Measurements from ENCODE around the gene SPRR4. TPM values are rescaled to one million over a fixed set of nuclear protein-coding genes. Genes with fewer than 3 reads are reported as not detected.

Gene SPRR4
- total RNA-seq, 1 donor from 2014 or later = not detected

DNA sequence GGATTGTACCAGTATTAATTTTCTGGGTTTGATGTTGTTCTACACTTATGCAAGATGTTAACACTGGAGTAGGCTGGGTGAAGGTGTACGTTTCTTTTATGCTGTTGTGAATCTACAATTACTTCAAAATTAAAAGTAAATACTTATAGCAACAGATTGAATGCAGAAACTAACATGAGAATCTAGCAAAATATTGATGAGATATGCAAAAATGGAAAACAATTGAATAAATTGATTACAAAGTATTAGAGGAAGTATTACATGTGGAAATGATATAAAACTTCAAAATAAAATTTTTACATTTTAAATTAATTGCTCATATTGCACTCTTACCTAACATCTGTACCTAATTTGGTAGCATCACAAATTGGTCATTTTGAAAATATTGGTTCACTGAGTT, 25.4 kb downstream of the SPRR4 start:
- no peaks in the 10 kb centered on the region for H3K36me3 Mint-ChIP-seq (ENCODE audit: unreplicated experiment)

GRCh38 chr1:152996633-152997400, 26.4 kb downstream of the SPRR4 start:
- Mint-ChIP-seq H3K27ac (ENCODE audit: unreplicated experiment) (no peak overlapping the region), H3K4me3 (ENCODE audit: unreplicated experiment) (no peak overlapping the region), H3K36me3 (ENCODE audit: unreplicated experiment) (no peaks in the 10 kb centered on the region), H3K27me3 (ENCODE audit: unreplicated experiment) (no peaks in the 10 kb centered on the region), H3K4me1 (ENCODE audit: low read depth, unreplicated experiment) (no peaks in the 10 kb centered on the region), H3K9me3 (ENCODE audit: unreplicated experiment) (no peaks in the 10 kb centered on the region)
- no peak for DNase-seq
- TF ChIP-seq, protein P1, sequence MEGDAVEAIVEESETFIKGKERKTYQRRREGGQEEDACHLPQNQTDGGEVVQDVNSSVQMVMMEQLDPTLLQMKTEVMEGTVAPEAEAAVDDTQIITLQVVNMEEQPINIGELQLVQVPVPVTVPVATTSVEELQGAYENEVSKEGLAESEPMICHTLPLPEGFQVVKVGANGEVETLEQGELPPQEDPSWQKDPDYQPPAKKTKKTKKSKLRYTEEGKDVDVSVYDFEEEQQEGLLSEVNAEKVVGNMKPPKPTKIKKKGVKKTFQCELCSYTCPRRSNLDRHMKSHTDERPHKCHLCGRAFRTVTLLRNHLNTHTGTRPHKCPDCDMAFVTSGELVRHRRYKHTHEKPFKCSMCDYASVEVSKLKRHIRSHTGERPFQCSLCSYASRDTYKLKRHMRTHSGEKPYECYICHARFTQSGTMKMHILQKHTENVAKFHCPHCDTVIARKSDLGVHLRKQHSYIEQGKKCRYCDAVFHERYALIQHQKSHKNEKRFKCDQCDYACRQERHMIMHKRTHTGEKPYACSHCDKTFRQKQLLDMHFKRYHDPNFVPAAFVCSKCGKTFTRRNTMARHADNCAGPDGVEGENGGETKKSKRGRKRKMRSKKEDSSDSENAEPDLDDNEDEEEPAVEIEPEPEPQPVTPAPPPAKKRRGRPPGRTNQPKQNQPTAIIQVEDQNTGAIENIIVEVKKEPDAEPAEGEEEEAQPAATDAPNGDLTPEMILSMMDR (IDR thresholded peaks at IDR 0.05; ENCODE audit: partially characterized antibody, unreplicated experiment) = no peak

More for the DNA sequence above, 25.4 kb downstream of the SPRR4 start:
- H3K27ac Mint-ChIP-seq (ENCODE audit: unreplicated experiment) = no peak overlapping the region
- no peaks in the 10 kb centered on the region for H3K4me1 Mint-ChIP-seq (ENCODE audit: low read depth, unreplicated experiment)
- no peak for DNase-seq
- TF ChIP-seq, protein P1 (IDR thresholded peaks at IDR 0.05; ENCODE audit: partially characterized antibody, unreplicated experiment) = no peak
- no peaks in the 10 kb centered on the region for H3K9me3 Mint-ChIP-seq (ENCODE audit: unreplicated experiment)
- H3K4me3 Mint-ChIP-seq (ENCODE audit: unreplicated experiment) = no peak overlapping the region
- no peaks in the 10 kb centered on the region for H3K27me3 Mint-ChIP-seq (ENCODE audit: unreplicated experiment)

- TF ChIP-seq, protein P1 (IDR thresholded peaks at IDR 0.05; ENCODE audit: partially characterized antibody, unreplicated experiment) = no peak
- Mint-ChIP-seq H3K4me3 (ENCODE audit: unreplicated experiment) (no peak overlapping the region), H3K36me3 (ENCODE audit: unreplicated experiment) (no peaks in the 10 kb centered on the region), H3K4me1 (ENCODE audit: low read depth, unreplicated experiment) (no peaks in the 10 kb centered on the region), H3K9me3 (ENCODE audit: unreplicated experiment) (no peaks in the 10 kb centered on the region), H3K27ac (ENCODE audit: unreplicated experiment) (no peak overlapping the region), H3K27me3 (ENCODE audit: unreplicated experiment) (no peaks in the 10 kb centered on the region)
- no peak for DNase-seq
Observed at GRCh38 chr1:152997901-152998300, 27.5 kb downstream of the SPRR4 start.

DNA sequence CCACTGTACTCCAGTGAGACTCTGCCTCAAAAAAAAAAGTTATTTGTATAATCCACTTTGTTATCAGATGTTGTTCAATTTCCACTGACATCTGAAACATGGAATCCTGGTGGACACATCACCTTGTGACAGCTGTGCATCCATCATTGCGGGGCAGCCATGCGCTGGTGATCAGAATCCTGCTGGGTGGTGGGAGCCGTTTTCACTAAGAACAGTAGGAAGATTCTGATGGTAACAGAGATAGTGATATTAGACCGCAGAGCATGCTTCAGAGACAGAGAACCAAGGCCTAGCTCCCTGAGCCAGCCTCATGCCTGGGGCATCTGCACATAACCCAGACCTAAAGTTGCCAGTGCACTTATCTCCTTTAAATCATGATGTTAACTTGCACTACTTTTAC, 28.0 kb downstream of the SPRR4 start:
- Mint-ChIP-seq H3K27me3 (ENCODE audit: unreplicated experiment) (no peaks in the 10 kb centered on the region), H3K27ac (ENCODE audit: unreplicated experiment) (no peak overlapping the region), H3K4me1 (ENCODE audit: low read depth, unreplicated experiment) (no peaks in the 10 kb centered on the region), H3K4me3 (ENCODE audit: unreplicated experiment) (no peak overlapping the region), H3K9me3 (ENCODE audit: unreplicated experiment) (no peaks in the 10 kb centered on the region), H3K36me3 (ENCODE audit: unreplicated experiment) (no peaks in the 10 kb centered on the region)
- DNase-seq = no peak
- TF ChIP-seq, protein P1 (IDR thresholded peaks at IDR 0.05; ENCODE audit: partially characterized antibody, unreplicated experiment) = no peak

- H3K27me3 Mint-ChIP-seq (ENCODE audit: unreplicated experiment) = no peaks in the 10 kb centered on the region
- H3K4me1 Mint-ChIP-seq (ENCODE audit: low read depth, unreplicated experiment) = no peaks in the 10 kb centered on the region
- TF ChIP-seq, protein P1 (IDR thresholded peaks at IDR 0.05; ENCODE audit: partially characterized antibody, unreplicated experiment) = no peak
- no peaks in the 10 kb centered on the region for H3K9me3 Mint-ChIP-seq (ENCODE audit: unreplicated experiment)
- H3K4me3 Mint-ChIP-seq (ENCODE audit: unreplicated experiment) = no peak overlapping the region
- no peak for DNase-seq
- no peak overlapping the region for H3K27ac Mint-ChIP-seq (ENCODE audit: unreplicated experiment)
- H3K36me3 Mint-ChIP-seq (ENCODE audit: unreplicated experiment) = no peaks in the 10 kb centered on the region
Observed at GRCh38 chr1:152999818-153000217, 29.4 kb downstream of the SPRR4 start.

Measured in glutamatergic neuron (in vitro differentiated cells).